ENCODE results near the gene ADTRP.

Gene ADTRP

GRCh38 chr6:11795403-11795802, 16.8 kb upstream of the ADTRP start:
- no peak for TF ChIP-seq CTCF (IDR thresholded peaks at IDR 0.05; ENCODE audit: control insufficient read depth, extremely low read depth, insufficient read depth)
- DNase-seq (ENCODE audit: low read depth): no peak
- H3K4me3 ChIP-seq (ENCODE audit: low read depth, low read length): no peak overlapping the region

DNA sequence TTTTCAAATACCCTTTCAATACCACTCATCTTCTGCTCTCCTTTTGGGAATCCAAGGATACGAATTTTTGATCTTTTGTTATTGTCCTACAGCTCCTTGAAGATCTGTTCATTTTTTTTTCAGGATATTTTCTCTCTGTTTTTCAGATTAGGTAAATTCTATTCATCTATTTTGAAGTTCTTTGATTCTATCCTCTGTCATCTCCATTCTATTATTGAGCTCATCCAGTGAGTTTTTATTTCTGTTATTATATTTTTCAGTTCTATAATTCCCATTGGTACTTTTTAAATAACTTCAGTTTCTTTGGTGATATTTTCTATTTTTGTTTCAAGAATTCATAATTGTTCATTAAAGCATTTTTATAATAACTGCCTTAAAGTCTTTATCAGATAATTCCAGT, 14.7 kb upstream of the ADTRP start:
- H3K4me3 ChIP-seq (ENCODE audit: low read depth, low read length): no peak overlapping the region
- no peak for TF ChIP-seq CTCF (IDR thresholded peaks at IDR 0.05; ENCODE audit: control insufficient read depth, extremely low read depth, insufficient read depth)
- no peak for DNase-seq (ENCODE audit: low read depth)

DNA sequence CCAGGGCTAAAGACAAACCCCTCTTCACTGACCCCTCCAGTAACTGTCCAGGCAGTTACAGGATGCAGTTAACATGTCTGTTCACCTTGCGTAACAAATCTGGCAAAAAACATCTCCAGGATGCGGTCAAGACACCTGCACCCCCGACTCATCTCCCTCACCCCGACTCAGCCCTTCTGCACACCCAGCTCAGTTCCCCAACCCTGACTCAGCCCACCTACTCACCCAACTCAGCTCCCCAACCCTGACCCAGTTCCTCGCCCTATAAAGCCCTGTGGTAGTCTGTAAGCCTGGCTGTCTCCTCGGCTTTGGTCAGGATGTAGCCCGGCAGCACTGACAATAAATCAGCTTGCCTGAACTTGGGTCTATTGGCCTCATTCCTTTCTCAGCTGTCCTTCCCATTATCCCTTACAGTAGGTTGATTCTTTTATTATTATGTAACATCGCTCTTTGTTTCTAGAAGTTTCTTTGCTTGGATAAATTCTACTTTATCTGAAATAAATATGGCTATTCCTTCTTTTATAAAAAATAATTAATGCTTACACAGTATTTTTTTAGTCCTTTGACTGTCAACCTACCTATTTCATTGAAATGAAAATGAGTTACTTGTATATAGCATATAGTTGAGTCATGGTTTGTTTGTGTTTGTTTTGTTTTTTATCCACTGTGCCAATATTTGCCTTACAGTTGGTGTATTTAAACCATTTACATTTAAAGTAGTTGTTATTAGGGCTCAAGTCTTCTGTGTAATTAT, 12.9 kb upstream of the ADTRP start:
- TF ChIP-seq CTCF (IDR thresholded peaks at IDR 0.05; ENCODE audit: control insufficient read depth, extremely low read depth, insufficient read depth): no peak

DNA sequence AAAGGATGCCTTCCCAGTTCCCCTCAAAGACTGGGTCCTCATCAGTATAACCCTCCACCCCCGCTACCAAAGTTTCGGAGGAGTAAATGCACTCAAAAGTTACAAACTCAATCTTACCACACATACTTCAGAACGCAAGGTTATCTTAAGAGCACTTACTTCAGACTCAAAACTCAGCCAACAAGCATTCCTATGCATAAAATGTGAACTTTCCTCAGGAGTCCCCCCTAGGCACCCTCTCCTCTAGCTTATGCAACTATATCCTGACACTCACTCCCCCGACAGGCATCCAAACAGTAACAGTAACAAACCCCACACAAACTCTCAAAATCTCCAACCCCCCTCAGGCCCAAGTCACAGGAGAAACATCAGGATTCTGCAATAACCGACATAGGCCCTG, 11.1 kb upstream of the ADTRP start:
- TF ChIP-seq CTCF (IDR thresholded peaks at IDR 0.05; ENCODE audit: control insufficient read depth, extremely low read depth, insufficient read depth): no peak
- H3K4me3 ChIP-seq (ENCODE audit: low read depth, low read length): no peak overlapping the region
- DNase-seq (ENCODE audit: low read depth): no peak

More for the DNA sequence above, 12.9 kb upstream of the ADTRP start:
- H3K4me3 ChIP-seq (ENCODE audit: low read depth, low read length): no peak overlapping the region
- no peak for DNase-seq (ENCODE audit: low read depth)

DNA sequence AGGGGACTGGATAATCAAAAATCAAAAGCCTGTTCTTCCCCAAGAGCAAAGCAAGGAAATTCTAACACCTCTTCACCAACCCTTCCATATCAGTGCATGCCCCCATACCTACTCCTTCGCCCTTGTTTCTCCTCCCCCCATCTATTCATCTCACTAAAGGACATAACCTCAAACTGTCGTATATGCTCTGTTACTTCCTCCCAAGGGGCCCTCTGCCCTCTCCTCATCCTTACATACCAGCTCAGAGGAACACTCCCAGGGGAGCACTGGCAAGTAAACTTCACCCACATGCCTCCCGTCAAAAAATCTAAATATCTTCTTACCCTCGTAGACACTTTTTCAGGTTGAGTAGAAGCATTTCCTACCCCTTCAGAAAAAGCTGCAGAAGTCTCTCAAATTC, 9.4 kb upstream of the ADTRP start:
- no peak overlapping the region for H3K4me3 ChIP-seq (ENCODE audit: low read depth, low read length)
- no peak for TF ChIP-seq CTCF (IDR thresholded peaks at IDR 0.05; ENCODE audit: control insufficient read depth, extremely low read depth, insufficient read depth)
- no peak for DNase-seq (ENCODE audit: low read depth)

- no peak for DNase-seq (ENCODE audit: low read depth)
- TF ChIP-seq CTCF (IDR thresholded peaks at IDR 0.05; ENCODE audit: control insufficient read depth, extremely low read depth, insufficient read depth): no peak
- H3K4me3 ChIP-seq (ENCODE audit: low read depth, low read length): no peak overlapping the region
These were observed 7.4 kb upstream of the ADTRP start for GRCh38 chr6:11785774-11786579.
